H9 (cell line): ENCODE results near the gene ARRB1. TPM values are rescaled to one million over a fixed set of nuclear protein-coding genes. Genes with fewer than 3 reads are reported as not detected.

Source experiments
- DNase-seq: peaks from one replicate; pipeline ENCODE4 v3.0.0-alpha.2; 2017
- H2AFZ ChIP-seq: one replicate; pipeline ENCODE4 v1.6.1; 2013; ENCODE audit warnings: mild to moderate bottlenecking, low read length, control low read depth, moderate library complexity
- H2AK5ac ChIP-seq: 2 replicates; pipeline ENCODE4 v1.6.1; 2013; ENCODE audit warnings: low read length, control low read depth, mixed read lengths; ENCODE audit not compliant: insufficient read length
- H2BK120ac ChIP-seq: one replicate; pipeline ENCODE4 v1.6.1; 2013; ENCODE audit warnings: low read depth, mild to moderate bottlenecking, low read length, control low read depth, inconsistent platforms; ENCODE audit not compliant: poor library complexity, severe bottlenecking
- H2BK12ac ChIP-seq: 2 replicates; pipeline ENCODE4 v1.6.1; 2013; ENCODE audit warnings: low read length, control low read depth, mixed read lengths, low read depth; ENCODE audit not compliant: insufficient read length
- H2BK15ac ChIP-seq: 2 replicates; pipeline ENCODE4 v1.6.1; 2013; ENCODE audit warnings: low read depth, low read length, control low read depth
- H2BK20ac ChIP-seq: one replicate; pipeline ENCODE4 v1.6.1; 2013; ENCODE audit warnings: low read depth, mild to moderate bottlenecking, low read length, control low read depth, inconsistent platforms; ENCODE audit not compliant: poor library complexity, severe bottlenecking
- H2BK5ac ChIP-seq: 2 replicates; pipeline ENCODE4 v1.6.1; 2013; ENCODE audit warnings: low read length, control low read depth, mixed read lengths; ENCODE audit not compliant: insufficient read length
- H3K14ac ChIP-seq: 2 replicates; pipeline ENCODE4 v1.6.1; 2013; ENCODE audit warnings: low read length, control low read depth; ENCODE audit not compliant: insufficient read depth
- H3K18ac ChIP-seq: 2 replicates; pipeline ENCODE4 v1.6.1; 2013; ENCODE audit warnings: low read depth, mild to moderate bottlenecking, mixed read lengths, low read length, control low read depth; ENCODE audit not compliant: insufficient read length
- H3K23ac ChIP-seq: 2 replicates; pipeline ENCODE4 v1.6.1; 2013; ENCODE audit warnings: low read length, control low read depth, mixed read lengths, low read depth; ENCODE audit not compliant: insufficient read length
- H3K23me2 ChIP-seq: 2 replicates; pipeline ENCODE4 v1.6.1; 2013; ENCODE audit warnings: low read depth, mild to moderate bottlenecking, mixed read lengths, low read length, control low read depth; ENCODE audit not compliant: insufficient read length, poor library complexity, severe bottlenecking
- H3K27ac ChIP-seq: 2 replicates; pipeline ENCODE4 v1.5.1; 2013; ENCODE audit warnings: low read length, control low read depth, mixed read lengths, low read depth; ENCODE audit not compliant: insufficient read length
- H3K27me3 ChIP-seq: 2 replicates; pipeline ENCODE4 v1.6.1; 2013; ENCODE audit warnings: low read length, control low read depth, inconsistent platforms; ENCODE audit not compliant: insufficient read depth
- H3K4ac ChIP-seq: 2 replicates; pipeline ENCODE4 v1.6.1; 2013; ENCODE audit warnings: low read depth, mild to moderate bottlenecking, control low read depth, inconsistent platforms, low read length, moderate library complexity
- H3K4me1 ChIP-seq: 2 replicates; pipeline ENCODE4 v1.6.1; 2013; ENCODE audit warnings: low read length, control low read depth, inconsistent platforms; ENCODE audit not compliant: insufficient read depth
- H3K4me2 ChIP-seq: 2 replicates; pipeline ENCODE4 v1.6.1; 2013; ENCODE audit warnings: low read length, control low read depth, mixed read lengths; ENCODE audit not compliant: insufficient read length, insufficient read depth
- H3K56ac ChIP-seq: 2 replicates; pipeline ENCODE4 v1.6.1; 2013; ENCODE audit warnings: low read depth, mild to moderate bottlenecking, mixed read lengths, low read length, control low read depth; ENCODE audit not compliant: insufficient read length
- H3K79me1 ChIP-seq: 2 replicates; pipeline ENCODE4 v1.6.1; 2013; ENCODE audit warnings: low read depth, mild to moderate bottlenecking, moderate library complexity, low read length, control low read depth, inconsistent platforms; ENCODE audit not compliant: insufficient read depth, poor library complexity, severe bottlenecking
- H3K79me2 ChIP-seq: 2 replicates; pipeline ENCODE4 v1.6.1; 2013; ENCODE audit warnings: low read length, control low read depth, inconsistent platforms; ENCODE audit not compliant: insufficient read depth
- H3K9ac ChIP-seq: 2 replicates; pipeline ENCODE4 v1.6.1; 2013; ENCODE audit warnings: low read length, control low read depth, mixed read lengths; ENCODE audit not compliant: insufficient read length; ENCODE audit errors: extremely low read depth
- H3K9me3 ChIP-seq: one replicate; pipeline ENCODE4 v1.6.1; 2013; ENCODE audit warnings: low read depth, low read length, inconsistent platforms; ENCODE audit not compliant: control insufficient read depth
- H3T11ph ChIP-seq: one replicate; pipeline ENCODE4 v1.6.1; 2013; ENCODE audit warnings: mild to moderate bottlenecking, low read length, control low read depth, inconsistent platforms
- H4K20me1 ChIP-seq: one replicate; pipeline ENCODE4 v1.6.1; 2013; ENCODE audit not compliant: control insufficient read depth, insufficient read length, insufficient read depth
- H4K5ac ChIP-seq: 2 replicates; pipeline ENCODE4 v1.6.1; 2013; ENCODE audit warnings: low read depth, mild to moderate bottlenecking, mixed read lengths, low read length, control low read depth; ENCODE audit not compliant: insufficient read length
- H4K8ac ChIP-seq: replicated peaks from 2 replicates; pipeline ENCODE4 v1.6.1; 2013; ENCODE audit warnings: low read length, control low read depth, mixed read lengths, low read depth; ENCODE audit not compliant: insufficient read length
- H4K91ac ChIP-seq: 2 replicates; pipeline ENCODE4 v1.6.1; 2013; ENCODE audit warnings: low read depth, mild to moderate bottlenecking, moderate library complexity, mixed read lengths, low read length, control low read depth; ENCODE audit not compliant: insufficient read length
- H3K27ac Mint-ChIP-seq, 3 experiments: 2 replicates in 2 of 3; 3 replicates in 1 of 3; pipeline ENCODE4 v1.8.0; 2020 to 2021; ENCODE audit warnings: mixed read lengths in 3 of 3, mild to moderate bottlenecking in 1 of 3, moderate library complexity in 1 of 3
- H3K27me3 Mint-ChIP-seq: 2 replicates; pipeline ENCODE4 v1.8.0; 2021; ENCODE audit warnings: low read depth, mild to moderate bottlenecking, moderate library complexity, mixed read lengths
- H3K36me3 Mint-ChIP-seq, 3 experiments: 2 replicates in 2 of 3; 3 replicates in 1 of 3; pipeline ENCODE4 v1.8.0; 2020 to 2021; ENCODE audit warnings: low read depth in 3 of 3, mixed read lengths in 3 of 3; ENCODE audit not compliant: insufficient read depth in 1 of 3
- H3K4me1 Mint-ChIP-seq, 2 experiments: 2 replicates each; pipeline ENCODE4 v1.8.0; 2020; ENCODE audit warnings: mixed read lengths in 2 of 2
- H3K4me3 Mint-ChIP-seq, 2 experiments: 2 replicates in 1 of 2; 3 replicates in 1 of 2; pipeline ENCODE4 v1.8.0; 2020 to 2021; ENCODE audit warnings: mild to moderate bottlenecking in 2 of 2, mixed read lengths in 2 of 2, moderate library complexity in 1 of 2
- H3K9me3 Mint-ChIP-seq, 2 experiments: 2 replicates in 1 of 2; 3 replicates in 1 of 2; pipeline ENCODE4 v1.8.0; 2020; ENCODE audit warnings: mild to moderate bottlenecking in 2 of 2, mixed read lengths in 2 of 2, moderate library complexity in 1 of 2
- CTCF ChIP-seq: fragments of 200-600 bp; sonication (generic); conservative IDR thresholded peaks from 3 replicates; pipeline ENCODE4 v1.8.0; 2021; ENCODE audit warnings: antibody characterized with exemption, mild to moderate bottlenecking
- WGBS: extraction: QIAGEN DNeasy Blood & Tissue Kit; methylation state at CpG from one replicate; pipeline ENCODE4 v1.1.7; 2013; ENCODE audit warnings: missing lambda C conversion rate, low lambda C conversion rate, mixed read lengths; ENCODE audit not compliant: insufficient read length; ENCODE audit errors: extremely low coverage; 5-methylcytosine and 5-hydroxymethylcytosine counted together
- total RNA-seq: library from RNA; stranded (reverse); gene quantifications from 2 replicates; pipeline ENCODE4 v1.2.1, GENCODE V29; 2021

The ARRB1 gene
- total RNA-seq, 1 experiment from 2014 or later = 20.6 TPM

DNA sequence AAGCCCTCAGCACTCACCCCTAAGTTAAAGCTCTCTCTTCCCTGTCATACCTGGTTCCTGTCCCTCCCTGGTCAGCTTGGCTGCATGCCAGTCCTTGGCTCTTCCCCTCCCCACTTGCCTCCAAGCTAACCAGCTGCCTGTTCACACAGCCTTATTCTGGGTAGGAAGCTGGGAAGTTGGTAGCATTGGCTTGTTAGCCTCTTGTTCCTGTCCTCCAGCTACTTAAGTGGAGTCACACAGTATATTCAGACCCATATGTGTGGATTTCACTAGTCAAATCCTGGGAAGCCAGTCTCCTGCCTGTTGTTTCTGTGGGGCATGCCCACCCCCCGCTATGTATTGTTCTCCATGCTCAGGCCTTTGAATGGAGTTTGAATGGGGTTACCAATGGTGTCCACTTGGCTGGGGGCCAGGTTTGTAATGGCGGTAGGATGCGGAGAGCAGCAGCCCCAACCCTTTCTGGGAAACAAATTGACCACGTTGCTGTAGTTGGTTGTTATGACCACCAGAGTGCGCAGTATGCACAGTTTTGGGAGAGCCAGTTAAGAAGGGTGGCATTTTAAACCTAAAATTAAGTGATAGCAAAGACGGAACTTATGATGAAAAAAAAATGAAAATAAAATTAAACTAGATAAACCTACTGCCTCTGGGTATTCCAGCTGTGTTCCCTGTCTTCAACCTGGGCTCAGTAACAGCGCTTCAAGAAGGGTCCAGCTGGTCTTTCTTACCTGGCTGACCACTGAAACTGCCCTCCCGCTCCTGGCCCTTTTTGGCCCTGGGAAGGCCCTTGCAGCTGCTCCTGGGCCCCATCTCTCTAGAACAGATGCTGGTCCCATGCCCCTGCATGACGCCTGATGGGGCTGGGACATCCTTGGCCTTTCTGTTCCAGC, 37.2 kb upstream of the ARRB1 start:
- no peak overlapping the region for H4K91ac ChIP-seq
- no peak overlapping the region for H2BK15ac ChIP-seq
- peak overlapping the region; percentile 88 for H2AFZ ChIP-seq
- H3K14ac ChIP-seq = no peak overlapping the region
- no peak overlapping the region for H3K4me2 ChIP-seq
- H3K27ac ChIP-seq = no peak overlapping the region
- no CpG with 5 or more reads among the region's 9 CpGs for WGBS
- peak; percentile 86 for DNase-seq
- H3K79me2 ChIP-seq = no peaks in the 10 kb centered on the region
- H3K4me3 Mint-ChIP-seq = no peak overlapping the region
- no peak overlapping the region for H3K4ac ChIP-seq
- H3K27me3 Mint-ChIP-seq = no peaks in the 10 kb centered on the region; the same call in 1 of the 2 replicates
- H4K20me1 ChIP-seq = no peaks in the 10 kb centered on the region
- no peak overlapping the region for H4K5ac ChIP-seq
- no peak overlapping the region for H2AK5ac ChIP-seq
- no peaks in the 10 kb centered on the region; the same call in 1 of the 2 replicates for H3K4me1 ChIP-seq
- peak; percentile 89 for TF ChIP-seq CTCF
- no peak overlapping the region for H2BK5ac ChIP-seq
- H3K23ac ChIP-seq = no peak overlapping the region
- H3K56ac ChIP-seq = no peak overlapping the region
- H3K23me2 ChIP-seq = no peaks in the 10 kb centered on the region
- no peak overlapping the region for H2BK12ac ChIP-seq
- no peak overlapping the region for H4K8ac ChIP-seq
- H3K4me1 Mint-ChIP-seq = peaks cover 2 to 5% of the 10 kb centered on the region in 2 experiments; a peak in 3 of 4 replicates
- no peak overlapping the region for H3K27ac Mint-ChIP-seq
- H3K18ac ChIP-seq = no peak overlapping the region
- H3K36me3 Mint-ChIP-seq = no peaks in the 10 kb centered on the region
- no peak overlapping the region for H2BK120ac ChIP-seq
- no peaks in the 10 kb centered on the region for H3K9me3 ChIP-seq
- no peak overlapping the region for H3K9ac ChIP-seq
- H3K9me3 Mint-ChIP-seq = no peaks in the 10 kb centered on the region
- no peak overlapping the region for H3T11ph ChIP-seq
- H2BK20ac ChIP-seq = no peak overlapping the region
- H3K79me1 ChIP-seq = no peaks in the 10 kb centered on the region
- H3K27me3 ChIP-seq = no peaks in the 10 kb centered on the region
